GM10248 (cell line): ENCODE results near the gene SSH3.

Source experiments
- CTCF ChIA-PET: fragments of 300-600 bp; sonication (Branson Sonifier 250); formaldehyde crosslinking; extraction: SDS; loops from one replicate; lab custom pipeline; 2021; ENCODE audit warnings: antibody characterized with exemption; lab: Yijun Ruan, JAX
- POLR2A ChIA-PET: fragments of 350-650 bp; sonication (Branson Sonifier 250); formaldehyde crosslinking; extraction: SDS; loops from one replicate; lab custom pipeline; 2020; ENCODE audit warnings: antibody characterized with exemption; lab: Yijun Ruan, JAX
- DNase-seq: peaks from one replicate; pipeline ENCODE4 v3.0.0; 2012; ENCODE audit errors: extremely low spot score
- TF ChIP-seq, protein P1 (sequence below): IDR thresholded peaks from 2 replicates; pipeline ENCODE4 v1.5.1; 2012; ENCODE audit warnings: mild to moderate bottlenecking, low read depth; ENCODE audit errors: extremely low read depth, missing control alignments, control extremely low read depth

The SSH3 gene

DNA sequence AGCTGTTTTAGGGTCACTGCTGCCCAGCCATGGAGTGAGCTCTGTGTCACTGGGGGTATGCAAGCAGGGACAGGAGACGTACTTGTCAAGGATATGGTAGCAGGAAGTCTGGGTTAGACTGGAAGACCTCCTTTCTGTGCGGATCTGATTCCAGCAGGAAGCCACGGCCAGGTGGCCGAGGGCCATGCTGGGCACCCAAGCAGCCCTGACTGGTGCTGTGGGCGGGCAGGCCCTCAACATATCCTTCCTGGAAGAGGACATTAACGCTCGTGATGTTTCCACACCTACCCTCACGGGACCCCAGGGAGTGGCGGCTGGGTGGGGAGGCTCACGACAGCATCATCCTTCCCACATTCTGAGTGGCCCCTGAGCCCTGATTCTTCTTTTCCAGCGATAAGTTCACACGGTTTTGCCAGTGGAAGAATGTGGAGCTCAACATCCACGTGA lies 23.0 kb upstream of the SSH3 start:
- no peak for DNase-seq
- CTCF ChIA-PET = interaction anchor here (1.3 to 1.9 kb wide), 3 partner anchors 8 to 18 kb away, joined by 3 to 7 read pairs (median 5); partner anchors contain the start of gene ANKRD13D
- TF ChIP-seq, protein P1, sequence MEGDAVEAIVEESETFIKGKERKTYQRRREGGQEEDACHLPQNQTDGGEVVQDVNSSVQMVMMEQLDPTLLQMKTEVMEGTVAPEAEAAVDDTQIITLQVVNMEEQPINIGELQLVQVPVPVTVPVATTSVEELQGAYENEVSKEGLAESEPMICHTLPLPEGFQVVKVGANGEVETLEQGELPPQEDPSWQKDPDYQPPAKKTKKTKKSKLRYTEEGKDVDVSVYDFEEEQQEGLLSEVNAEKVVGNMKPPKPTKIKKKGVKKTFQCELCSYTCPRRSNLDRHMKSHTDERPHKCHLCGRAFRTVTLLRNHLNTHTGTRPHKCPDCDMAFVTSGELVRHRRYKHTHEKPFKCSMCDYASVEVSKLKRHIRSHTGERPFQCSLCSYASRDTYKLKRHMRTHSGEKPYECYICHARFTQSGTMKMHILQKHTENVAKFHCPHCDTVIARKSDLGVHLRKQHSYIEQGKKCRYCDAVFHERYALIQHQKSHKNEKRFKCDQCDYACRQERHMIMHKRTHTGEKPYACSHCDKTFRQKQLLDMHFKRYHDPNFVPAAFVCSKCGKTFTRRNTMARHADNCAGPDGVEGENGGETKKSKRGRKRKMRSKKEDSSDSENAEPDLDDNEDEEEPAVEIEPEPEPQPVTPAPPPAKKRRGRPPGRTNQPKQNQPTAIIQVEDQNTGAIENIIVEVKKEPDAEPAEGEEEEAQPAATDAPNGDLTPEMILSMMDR = no peak
- POLR2A ChIA-PET = no interaction called here

DNA sequence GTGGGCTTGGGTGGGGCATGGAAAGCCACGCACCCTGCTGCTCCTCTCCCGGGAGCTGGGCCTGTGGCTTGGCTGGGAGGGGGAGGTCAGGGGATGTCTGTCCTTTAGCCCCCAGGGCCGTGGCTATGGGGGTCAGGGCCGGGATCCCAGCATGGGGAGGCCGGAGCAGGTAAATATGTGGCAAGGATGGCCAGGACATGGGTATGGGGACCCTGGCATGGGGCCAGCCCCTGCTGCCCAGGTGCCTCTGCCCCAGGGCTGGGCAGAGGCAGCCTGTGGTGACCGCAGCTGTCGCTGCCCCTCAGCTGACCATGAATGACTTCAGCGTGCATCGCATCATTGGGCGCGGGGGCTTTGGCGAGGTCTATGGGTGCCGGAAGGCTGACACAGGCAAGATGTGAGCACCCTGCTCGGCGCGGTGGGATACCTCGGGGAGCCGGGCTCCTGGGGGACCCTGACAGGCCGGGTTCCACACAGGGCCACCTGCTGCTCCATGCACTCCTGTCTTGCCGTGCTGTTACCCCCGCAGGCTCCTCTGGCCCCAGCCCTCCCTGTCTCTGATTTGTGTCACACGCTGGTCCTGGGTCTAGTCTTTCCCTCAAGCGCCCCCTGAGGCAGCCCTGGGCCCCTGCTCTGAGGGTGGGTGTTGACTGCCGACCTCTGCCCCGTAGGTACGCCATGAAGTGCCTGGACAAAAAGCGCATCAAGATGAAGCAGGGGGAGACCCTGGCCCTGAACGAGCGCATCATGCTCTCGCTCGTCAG lies 22.4 kb upstream of the SSH3 start:
- CTCF ChIA-PET = interaction anchor here (1.3 to 1.5 kb wide), 2 partner anchors 9 to 14 kb away, joined by 3 to 4 read pairs; no protein-coding TSS in a partner anchor
- TF ChIP-seq, protein P1 = no peak
- no peak for DNase-seq
- POLR2A ChIA-PET = no interaction called here

DNA sequence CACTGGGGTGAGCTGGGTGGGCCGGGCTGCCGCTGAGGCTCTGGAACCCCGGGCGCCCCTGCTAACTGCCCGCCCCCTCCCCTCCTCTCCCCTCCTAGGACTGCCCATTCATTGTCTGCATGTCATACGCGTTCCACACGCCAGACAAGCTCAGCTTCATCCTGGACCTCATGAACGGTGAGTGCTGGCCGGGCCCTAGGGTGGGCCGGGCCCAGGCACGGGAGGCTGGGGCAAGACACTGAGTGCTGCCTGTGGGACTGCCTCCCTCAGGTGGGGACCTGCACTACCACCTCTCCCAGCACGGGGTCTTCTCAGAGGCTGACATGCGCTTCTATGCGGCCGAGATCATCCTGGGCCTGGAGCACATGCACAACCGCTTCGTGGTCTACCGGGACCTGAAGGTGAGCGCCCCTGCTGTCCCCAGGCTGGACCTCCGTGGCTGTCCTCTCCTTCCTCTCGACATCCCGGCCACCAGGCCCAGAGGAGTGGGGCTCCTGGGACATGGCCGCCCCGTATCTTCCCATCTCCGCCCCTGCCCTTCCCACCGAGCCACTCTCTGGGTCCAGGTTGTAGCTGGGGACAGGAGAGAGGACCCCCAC lies 21.7 kb upstream of the SSH3 start:
- no peak for DNase-seq
- ChIA-PET POLR2A (no interaction called here), CTCF (interaction anchor here (0.8 to 1.5 kb wide), 3 partner anchors 9 to 15 kb away, joined by 3 to 4 read pairs (median 3); no protein-coding TSS in a partner anchor)
- TF ChIP-seq, protein P1 = no peak

DNA sequence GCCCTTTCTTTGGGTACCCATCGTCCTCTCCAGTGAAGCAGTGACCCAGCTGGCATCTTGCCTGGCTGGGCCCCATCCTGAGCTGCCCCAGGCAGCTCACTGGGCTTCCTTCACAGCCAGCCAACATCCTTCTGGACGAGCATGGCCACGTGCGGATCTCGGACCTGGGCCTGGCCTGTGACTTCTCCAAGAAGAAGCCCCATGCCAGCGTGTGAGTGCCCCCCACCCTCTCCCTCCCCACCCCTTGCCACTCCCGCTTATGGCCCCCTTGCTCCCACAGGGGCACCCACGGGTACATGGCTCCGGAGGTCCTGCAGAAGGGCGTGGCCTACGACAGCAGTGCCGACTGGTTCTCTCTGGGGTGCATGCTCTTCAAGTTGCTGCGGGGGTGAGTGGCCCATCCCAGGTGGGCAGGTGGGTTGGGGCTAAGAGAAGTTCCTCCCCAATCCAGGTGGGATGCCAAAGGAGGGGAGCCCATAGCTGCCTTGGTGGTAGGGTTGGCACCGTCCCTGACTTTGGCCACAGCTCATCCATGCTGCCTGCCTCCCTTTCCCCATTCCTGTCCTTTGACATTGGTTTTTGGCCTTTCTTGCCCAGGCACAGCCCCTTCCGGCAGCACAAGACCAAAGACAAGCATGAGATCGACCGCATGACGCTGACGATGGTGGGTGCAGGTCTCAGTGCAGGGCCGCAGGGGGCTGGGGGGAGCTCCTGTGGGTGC lies 21.0 kb upstream of the SSH3 start:
- ChIA-PET POLR2A (no interaction called here), CTCF (interaction anchor here (0.8 to 1.8 kb wide), 7 partner anchors 10 to 74 kb away, joined by 3 to 6 read pairs (median 4); partner anchors contain the start of gene GRK2)

DNA sequence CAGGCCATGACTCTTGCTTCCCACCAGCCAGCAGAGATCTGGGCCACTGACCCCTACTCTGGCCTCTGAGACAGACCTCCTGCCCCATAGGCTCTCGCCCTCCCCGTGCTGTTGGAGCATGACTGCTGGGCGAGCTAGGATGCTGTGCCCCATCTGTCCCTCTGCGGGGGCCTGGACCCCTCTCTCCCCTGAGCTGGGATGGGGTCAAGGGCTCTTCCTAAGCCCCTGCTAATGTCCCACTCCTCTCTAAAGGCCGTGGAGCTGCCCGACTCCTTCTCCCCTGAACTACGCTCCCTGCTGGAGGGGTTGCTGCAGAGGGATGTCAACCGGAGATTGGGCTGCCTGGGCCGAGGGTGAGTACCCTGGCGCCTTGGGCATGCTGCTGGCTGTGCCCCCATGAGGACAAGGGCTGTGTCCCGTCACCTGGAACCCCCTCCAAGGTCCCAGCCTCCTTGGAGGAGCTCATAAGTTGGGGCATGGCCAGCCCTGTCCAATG lies 20.4 kb upstream of the SSH3 start:
- TF ChIP-seq, protein P1 = no peak
- POLR2A ChIA-PET = no interaction called here
- no peak for DNase-seq
- CTCF ChIA-PET = interaction anchor here (0.6 to 1.9 kb wide), 8 partner anchors 8 to 100 kb away, joined by 3 to 7 read pairs (median 4); partner anchors contain the start of gene GRK2

More for the DNA sequence above, 21.0 kb upstream of the SSH3 start:
- TF ChIP-seq, protein P1 = no peak
- no peak for DNase-seq
